GM21367 (cell line): ENCODE measurements around the gene KCTD13.
"Not testable (repeated sequence)": the region's sequence is repeated elsewhere in the genome, so short reads cannot be mapped to it uniquely, and the experiment has no call there.

Source experiments
- ATAC-seq: cut with Tn5 transposase; IDR thresholded peaks from one replicate; pipeline ENCODE4 v1.9.1; 2021; ENCODE audit not compliant: unreplicated experiment

Gene KCTD13

GRCh38 chr16:29925781-29926710 is at the start of gene KCTD13:
Gene KCTD13, minus strand, starts transcription at chr16:29926226. Its CDS starts 193 bp downstream, at chr16:29926033.
- ATAC-seq: peak; percentile 57

GRCh38 chr16:29975134-29975538 is 49.1 kb upstream of the KCTD13 start:
- ATAC-seq: no peak

- no peak for ATAC-seq
Measured at GRCh38 chr16:29974291-29975133, 48.5 kb upstream of the KCTD13 start.

GRCh38 chr16:29973384-29974246 is 47.6 kb upstream of the KCTD13 start, which contains the start of gene TAOK2:
Gene TAOK2, plus strand, starts transcription at chr16:29973868. Its CDS starts 3,905 bp downstream, at chr16:29977773.
- peak; percentile 84 for ATAC-seq

GRCh38 chr16:29972992-29973383 is 47.0 kb upstream of the KCTD13 start:
- ATAC-seq: no peak

- ATAC-seq: no peak
Measured at GRCh38 chr16:29972500-29972899, 46.5 kb upstream of the KCTD13 start.

- ATAC-seq: no peak
Measured at GRCh38 chr16:29971304-29971703, 45.3 kb upstream of the KCTD13 start.

- ATAC-seq: no peak
Measured at GRCh38 chr16:29968205-29968604, 42.2 kb upstream of the KCTD13 start.

- ATAC-seq: no peak
Measured at GRCh38 chr16:29963021-29963743, 37.2 kb upstream of the KCTD13 start.

GRCh38 chr16:29962344-29962994 is 36.4 kb upstream of the KCTD13 start:
- no peak for ATAC-seq

GRCh38 chr16:29961479-29962343 is 35.7 kb upstream of the KCTD13 start, which contains the start of gene TMEM219:
Gene TMEM219, plus strand, starts transcription at chr16:29962079. Its CDS starts 1,065 bp downstream, at chr16:29963144.
- ATAC-seq: peak; percentile 69

- ATAC-seq: no peak
Measured at GRCh38 chr16:29961127-29961478, 35.1 kb upstream of the KCTD13 start.

GRCh38 chr16:29959821-29960220 is 33.8 kb upstream of the KCTD13 start:
- ATAC-seq: not testable (repeated sequence)

GRCh38 chr16:29959293-29959692 is 33.3 kb upstream of the KCTD13 start:
- no peak for ATAC-seq

GRCh38 chr16:29958756-29959155 is 32.7 kb upstream of the KCTD13 start:
- ATAC-seq: no peak

- no peak for ATAC-seq
Measured at GRCh38 chr16:29951625-29952365, 25.8 kb upstream of the KCTD13 start.

GRCh38 chr16:29950806-29951461 is 24.9 kb upstream of the KCTD13 start:
- no peak for ATAC-seq
